HCT116 (cell line): ENCODE results near the gene TMF1.

Source experiments
- EGR1 ChIP-seq: IDR thresholded peaks from 2 replicates; pipeline ENCODE4 v1.6.1; 2012; ENCODE audit warnings: low read depth
- SP1 ChIP-seq: IDR thresholded peaks from 2 replicates; pipeline ENCODE4 v1.6.1; 2012; ENCODE audit warnings: low read depth
- ZNF274 ChIP-seq: fragments of 200-500 bp; sonication (Bioruptor generic); IDR thresholded peaks from 2 replicates; pipeline ENCODE4 v1.6.1; 2014; ENCODE audit warnings: mild to moderate bottlenecking, low read depth, low read length, inconsistent platforms
- TF ChIP-seq, protein P1 (sequence below), 3 experiments: fragments of 200-600 bp in 1 of 3; sonication (generic) in 1 of 3; IDR thresholded peaks in 2 of 3; conservative IDR thresholded peaks in 1 of 3; 2 replicates each; pipeline ENCODE4 v1.5.1; 2012 to 2017; ENCODE audit warnings: low read depth in 2 of 3, low read length in 2 of 3, antibody characterized with exemption in 1 of 3, borderline replicate concordance in 1 of 3, control low read depth in 1 of 3, mild to moderate bottlenecking in 1 of 3, mixed read lengths in 1 of 3, mixed run types in 1 of 3, moderate library complexity in 1 of 3; ENCODE audit not compliant: insufficient read depth in 1 of 3

- TF ChIP-seq EGR1 (no peak), ZNF274 (no peak), SP1 (no peak)
- TF ChIP-seq, protein P1, sequence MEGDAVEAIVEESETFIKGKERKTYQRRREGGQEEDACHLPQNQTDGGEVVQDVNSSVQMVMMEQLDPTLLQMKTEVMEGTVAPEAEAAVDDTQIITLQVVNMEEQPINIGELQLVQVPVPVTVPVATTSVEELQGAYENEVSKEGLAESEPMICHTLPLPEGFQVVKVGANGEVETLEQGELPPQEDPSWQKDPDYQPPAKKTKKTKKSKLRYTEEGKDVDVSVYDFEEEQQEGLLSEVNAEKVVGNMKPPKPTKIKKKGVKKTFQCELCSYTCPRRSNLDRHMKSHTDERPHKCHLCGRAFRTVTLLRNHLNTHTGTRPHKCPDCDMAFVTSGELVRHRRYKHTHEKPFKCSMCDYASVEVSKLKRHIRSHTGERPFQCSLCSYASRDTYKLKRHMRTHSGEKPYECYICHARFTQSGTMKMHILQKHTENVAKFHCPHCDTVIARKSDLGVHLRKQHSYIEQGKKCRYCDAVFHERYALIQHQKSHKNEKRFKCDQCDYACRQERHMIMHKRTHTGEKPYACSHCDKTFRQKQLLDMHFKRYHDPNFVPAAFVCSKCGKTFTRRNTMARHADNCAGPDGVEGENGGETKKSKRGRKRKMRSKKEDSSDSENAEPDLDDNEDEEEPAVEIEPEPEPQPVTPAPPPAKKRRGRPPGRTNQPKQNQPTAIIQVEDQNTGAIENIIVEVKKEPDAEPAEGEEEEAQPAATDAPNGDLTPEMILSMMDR (IDR thresholded peaks at IDR 0.05 in 2 of 3, conservative IDR thresholded peaks at IDR 0.05 in 1 of 3; ENCODE audit: borderline replicate concordance in 1 of 3, insufficient read depth in 1 of 3, low read depth in 2 of 3, low read length in 2 of 3) = no peak
These were observed 14.0 kb upstream of the TMF1 start for GRCh38 chr3:69066121-69066520.
